Osteoblast (primary cell): ENCODE data around the gene AK4. TPM values are rescaled to one million over a fixed set of nuclear protein-coding genes. Genes with fewer than 3 reads are reported as not detected.

Experiments used
- DNase-seq: peaks from one replicate; pipeline ENCODE4 v3.0.0; 2011; ENCODE audit warnings: low spot score, mixed read lengths; ENCODE audit not compliant: insufficient read length; ENCODE audit errors: missing footprints
- H2AFZ ChIP-seq: 2 replicates; pipeline ENCODE4 v1.6.0; 2011; ENCODE audit warnings: mild to moderate bottlenecking, low read length
- H3K27ac ChIP-seq: 2 replicates; pipeline ENCODE4 v1.5.1; 2011; ENCODE audit warnings: mild to moderate bottlenecking, low read depth, low read length, moderate library complexity
- H3K27me3 ChIP-seq: 2 replicates; pipeline ENCODE4 v1.6.0; 2012; ENCODE audit warnings: mild to moderate bottlenecking, control low read depth, inconsistent platforms, low read length, moderate library complexity; ENCODE audit not compliant: insufficient read depth
- H3K36me3 ChIP-seq: 2 replicates; pipeline ENCODE4 v1.5.1; 2011; ENCODE audit warnings: mild to moderate bottlenecking, low read length, control low read depth, moderate library complexity; ENCODE audit not compliant: insufficient read depth
- H3K4me1 ChIP-seq: 2 replicates; pipeline ENCODE4 v1.5.1; 2011; ENCODE audit warnings: mild to moderate bottlenecking, low read length, control low read depth, moderate library complexity; ENCODE audit not compliant: insufficient read depth
- H3K4me2 ChIP-seq: 2 replicates; pipeline ENCODE4 v1.6.0; 2011; ENCODE audit warnings: mild to moderate bottlenecking, low read length; ENCODE audit not compliant: insufficient read depth
- H3K4me3 ChIP-seq: fragments of 200-600 bp; sonication (generic); 3 replicates; pipeline ENCODE4 v1.5.1; 2012; ENCODE audit warnings: mild to moderate bottlenecking, low read length, inconsistent platforms; ENCODE audit not compliant: insufficient read depth
- H3K79me2 ChIP-seq: 2 replicates; pipeline ENCODE4 v1.6.0; 2012; ENCODE audit warnings: mild to moderate bottlenecking, low read length, control low read depth, inconsistent platforms; ENCODE audit not compliant: insufficient read depth
- H3K9me3 ChIP-seq: 2 replicates; pipeline ENCODE4 v1.5.1; 2011; ENCODE audit warnings: low read depth, low read length, control low read depth
- H4K20me1 ChIP-seq: 2 replicates; pipeline ENCODE4 v1.6.0; 2012; ENCODE audit warnings: mild to moderate bottlenecking, low read length, control low read depth; ENCODE audit not compliant: insufficient read depth
- total RNA-seq: library from RNA; depleted of rRNA; stranded (reverse); fragments of >200 nt; gene quantifications from 2 replicates; pipeline ENCODE4 v1.2.3, GENCODE V29; 2012
- TF ChIP-seq, protein P1 (sequence below): IDR thresholded peaks from 2 replicates; pipeline ENCODE4 v1.5.1; 2011; ENCODE audit warnings: mild to moderate bottlenecking, low read depth, low read length, moderate library complexity; ENCODE audit errors: extremely low read depth

Gene AK4
- total RNA-seq, 1 donor, result 37.6 TPM

DNA sequence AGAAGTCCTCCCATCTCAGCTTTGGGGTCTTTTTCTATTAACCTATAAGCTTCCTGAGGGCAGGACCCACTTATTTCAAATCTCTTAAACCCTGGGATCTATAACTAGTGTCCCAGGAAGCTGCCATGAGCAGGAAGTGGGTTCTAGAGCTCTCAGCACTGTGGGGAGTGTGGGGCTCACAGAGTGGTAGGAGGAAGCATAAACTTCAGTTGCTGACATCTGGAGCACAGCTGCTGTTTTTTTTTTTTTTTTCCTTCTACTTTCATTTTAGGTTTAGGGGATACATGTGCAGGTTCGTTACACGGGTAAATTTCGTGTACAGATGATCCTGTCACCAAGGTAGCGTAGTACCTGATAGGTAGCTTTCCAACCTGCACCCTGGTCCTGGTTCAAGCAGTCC lies 59.3 kb downstream of the AK4 start:
- Histone ChIP-seq H3K79me2 (no peaks in the 10 kb centered on the region), H4K20me1 (no peaks in the 10 kb centered on the region), H3K27ac (no peak overlapping the region), H3K4me2 (no peak overlapping the region), H3K4me3 (no peak overlapping the region), H3K4me1 (no peaks in the 10 kb centered on the region), H2AFZ (no peak overlapping the region), H3K36me3 (no peaks in the 10 kb centered on the region), H3K27me3 (no peaks in the 10 kb centered on the region), H3K9me3 (no peaks in the 10 kb centered on the region)
- DNase-seq, result no peak
- TF ChIP-seq, protein P1, sequence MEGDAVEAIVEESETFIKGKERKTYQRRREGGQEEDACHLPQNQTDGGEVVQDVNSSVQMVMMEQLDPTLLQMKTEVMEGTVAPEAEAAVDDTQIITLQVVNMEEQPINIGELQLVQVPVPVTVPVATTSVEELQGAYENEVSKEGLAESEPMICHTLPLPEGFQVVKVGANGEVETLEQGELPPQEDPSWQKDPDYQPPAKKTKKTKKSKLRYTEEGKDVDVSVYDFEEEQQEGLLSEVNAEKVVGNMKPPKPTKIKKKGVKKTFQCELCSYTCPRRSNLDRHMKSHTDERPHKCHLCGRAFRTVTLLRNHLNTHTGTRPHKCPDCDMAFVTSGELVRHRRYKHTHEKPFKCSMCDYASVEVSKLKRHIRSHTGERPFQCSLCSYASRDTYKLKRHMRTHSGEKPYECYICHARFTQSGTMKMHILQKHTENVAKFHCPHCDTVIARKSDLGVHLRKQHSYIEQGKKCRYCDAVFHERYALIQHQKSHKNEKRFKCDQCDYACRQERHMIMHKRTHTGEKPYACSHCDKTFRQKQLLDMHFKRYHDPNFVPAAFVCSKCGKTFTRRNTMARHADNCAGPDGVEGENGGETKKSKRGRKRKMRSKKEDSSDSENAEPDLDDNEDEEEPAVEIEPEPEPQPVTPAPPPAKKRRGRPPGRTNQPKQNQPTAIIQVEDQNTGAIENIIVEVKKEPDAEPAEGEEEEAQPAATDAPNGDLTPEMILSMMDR, result no peak

- DNase-seq, result no peak
- no peaks in the 10 kb centered on the region for H4K20me1 ChIP-seq
- no peak overlapping the region for H2AFZ ChIP-seq
- TF ChIP-seq, protein P1, result no peak
- no peaks in the 10 kb centered on the region for H3K4me1 ChIP-seq
- H3K4me2 ChIP-seq, result no peak overlapping the region
- no peaks in the 10 kb centered on the region for H3K79me2 ChIP-seq
- H3K27ac ChIP-seq, result no peak overlapping the region
- H3K27me3 ChIP-seq, result no peaks in the 10 kb centered on the region
- H3K4me3 ChIP-seq, result no peak overlapping the region
- H3K36me3 ChIP-seq, result no peaks in the 10 kb centered on the region
- H3K9me3 ChIP-seq, result no peaks in the 10 kb centered on the region
These were observed 60.6 kb downstream of the AK4 start for GRCh38 chr1:65208563-65208973.

- no peaks in the 10 kb centered on the region for H3K9me3 ChIP-seq
- no peaks in the 10 kb centered on the region for H4K20me1 ChIP-seq
- DNase-seq, result peak; percentile 54
- no peaks in the 10 kb centered on the region for H3K27me3 ChIP-seq
- H3K4me3 ChIP-seq, result no peak overlapping the region
- no peak overlapping the region for H2AFZ ChIP-seq
- no peaks in the 10 kb centered on the region for H3K4me1 ChIP-seq
- no peak overlapping the region for H3K27ac ChIP-seq
- TF ChIP-seq, protein P1, result peak; percentile 77
- no peak overlapping the region for H3K4me2 ChIP-seq
- H3K36me3 ChIP-seq, result no peaks in the 10 kb centered on the region
- H3K79me2 ChIP-seq, result no peaks in the 10 kb centered on the region
These were observed 61.2 kb downstream of the AK4 start for GRCh38 chr1:65209005-65209885.

DNA sequence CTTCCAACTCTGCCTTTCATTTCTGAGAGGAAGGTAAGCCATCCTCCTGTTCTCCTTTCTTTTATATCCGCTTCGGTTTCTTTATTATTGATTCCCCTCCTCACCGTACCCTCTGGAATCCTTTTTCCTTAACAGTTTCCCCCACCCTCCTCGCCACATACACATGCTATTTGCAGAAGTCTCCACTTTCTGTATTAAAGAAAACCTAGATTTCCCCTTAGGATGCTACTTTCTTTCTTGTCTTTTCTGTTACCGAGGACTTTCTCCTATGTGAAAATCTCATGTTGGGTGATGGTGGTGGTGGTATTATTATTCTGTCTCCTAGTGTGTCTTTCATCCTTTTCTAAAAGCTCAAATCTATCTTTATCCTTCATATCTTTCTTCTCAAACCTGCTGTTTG lies 62.3 kb downstream of the AK4 start:
- TF ChIP-seq, protein P1, result no peak
- Histone ChIP-seq H3K4me2 (no peak overlapping the region), H3K79me2 (no peaks in the 10 kb centered on the region), H3K27ac (no peak overlapping the region), H3K27me3 (no peaks in the 10 kb centered on the region), H3K9me3 (no peaks in the 10 kb centered on the region), H2AFZ (no peak overlapping the region), H3K4me3 (no peak overlapping the region), H3K4me1 (no peaks in the 10 kb centered on the region), H4K20me1 (no peaks in the 10 kb centered on the region), H3K36me3 (no peaks in the 10 kb centered on the region)
- no peak for DNase-seq
